GM10266 (cell line): ENCODE measurements around the gene ACTN1.

ENCODE experiments used
- DNase-seq: peaks from one replicate; pipeline ENCODE4 v3.0.0; 2012; ENCODE audit errors: extremely low spot score
- CTCF ChIP-seq: IDR thresholded peaks from 2 replicates; pipeline ENCODE4 v1.5.1; 2012; ENCODE audit warnings: mild to moderate bottlenecking, low read depth; ENCODE audit not compliant: control insufficient read depth, insufficient read depth; ENCODE audit errors: missing control alignments

ACTN1 gene

GRCh38 chr14:68888025-68888850 lies 90.9 kb downstream of the ACTN1 start:
- DNase-seq: no peak
- TF ChIP-seq CTCF: no peak

GRCh38 chr14:68886109-68886434 lies 93.0 kb downstream of the ACTN1 start:
- DNase-seq: no peak
- no peak for TF ChIP-seq CTCF

GRCh38 chr14:68885226-68886108 lies 93.6 kb downstream of the ACTN1 start:
- DNase-seq: no peak
- no peak for TF ChIP-seq CTCF

- TF ChIP-seq CTCF: no peak
- no peak for DNase-seq
These were observed 94.8 kb downstream of the ACTN1 start for GRCh38 chr14:68884031-68885030.

- no peak for TF ChIP-seq CTCF
- no peak for DNase-seq
These were observed 96.9 kb downstream of the ACTN1 start for GRCh38 chr14:68882235-68882634.

- no peak for DNase-seq
- TF ChIP-seq CTCF: no peak
These were observed 97.7 kb downstream of the ACTN1 start for GRCh38 chr14:68881396-68881795.
